GM19324 (cell line): ENCODE results near the gene ZBTB16.

Experiments
- ATAC-seq: cut with Tn5 transposase; IDR thresholded peaks from one replicate; pipeline ENCODE4 v1.9.1; 2021; ENCODE audit warnings: mild to moderate bottlenecking, moderate library complexity; ENCODE audit not compliant: unreplicated experiment, low FRiP score

The ZBTB16 gene

DNA sequence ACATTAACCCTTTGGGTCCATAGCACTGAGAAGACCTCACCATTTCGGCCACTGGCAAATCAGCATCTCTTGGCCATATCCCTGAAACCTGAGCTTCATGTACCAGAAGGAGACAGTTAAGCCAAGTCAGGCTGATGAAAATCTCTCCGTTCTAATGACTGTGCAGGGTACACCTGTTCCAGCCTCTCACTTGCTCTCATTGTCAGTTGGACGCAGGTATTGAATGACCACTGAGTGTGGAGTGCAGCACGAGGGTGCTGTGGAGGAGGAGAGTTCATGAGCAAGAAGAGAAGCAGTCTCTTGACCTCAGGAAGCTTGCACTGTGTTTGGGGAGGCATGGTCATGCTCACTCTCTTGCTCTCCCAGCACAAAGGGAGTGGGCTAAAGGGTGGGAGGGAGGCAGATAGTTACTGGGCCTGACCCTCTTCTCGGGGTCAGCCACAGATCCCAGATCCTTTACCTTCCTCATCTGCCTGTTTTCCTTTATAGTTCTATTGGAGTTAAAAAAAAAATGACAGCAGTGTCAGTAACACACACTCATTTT, 65.2 kb downstream of the ZBTB16 start:
- ATAC-seq = no peak

DNA sequence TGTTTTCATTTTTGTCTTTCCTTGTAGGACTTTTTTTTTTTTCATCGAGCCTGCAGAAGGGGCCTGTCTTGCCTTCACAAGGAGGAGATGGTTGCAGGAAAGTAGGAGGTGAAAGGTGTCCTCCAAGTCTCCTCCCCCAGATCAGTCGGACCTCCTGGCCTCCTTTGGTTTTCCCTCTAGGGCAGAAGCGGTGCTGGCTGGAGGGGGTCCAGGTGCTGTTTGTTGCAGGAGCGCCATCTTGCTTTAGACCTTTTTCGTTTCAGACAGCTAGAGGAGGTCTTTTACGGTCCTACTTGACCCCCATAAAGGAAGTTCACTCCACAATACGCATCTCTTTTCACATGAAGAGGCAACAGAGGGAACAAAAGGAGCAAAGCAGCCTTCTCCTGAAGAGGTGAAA, 66.0 kb downstream of the ZBTB16 start:
- no peak for ATAC-seq

DNA sequence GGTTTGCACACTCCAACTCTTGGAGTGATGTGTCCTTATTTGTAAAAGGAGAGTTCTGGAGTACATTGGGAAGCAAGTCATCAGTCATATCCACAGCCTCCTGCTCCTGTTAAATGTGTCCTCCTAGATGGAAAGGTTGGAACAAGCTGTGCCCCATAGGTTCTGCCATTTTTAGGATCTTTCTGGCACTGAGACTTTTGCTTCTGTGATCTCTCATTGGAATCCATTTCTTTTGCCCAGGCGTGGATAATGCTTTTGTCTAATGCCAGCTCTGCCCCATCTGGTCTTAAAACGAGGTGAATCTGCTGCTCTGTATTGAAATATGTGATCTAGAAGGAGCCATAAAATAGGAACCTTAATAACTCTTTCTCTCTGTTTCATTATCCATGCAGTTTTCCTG, 66.4 kb downstream of the ZBTB16 start:
- no peak for ATAC-seq

DNA sequence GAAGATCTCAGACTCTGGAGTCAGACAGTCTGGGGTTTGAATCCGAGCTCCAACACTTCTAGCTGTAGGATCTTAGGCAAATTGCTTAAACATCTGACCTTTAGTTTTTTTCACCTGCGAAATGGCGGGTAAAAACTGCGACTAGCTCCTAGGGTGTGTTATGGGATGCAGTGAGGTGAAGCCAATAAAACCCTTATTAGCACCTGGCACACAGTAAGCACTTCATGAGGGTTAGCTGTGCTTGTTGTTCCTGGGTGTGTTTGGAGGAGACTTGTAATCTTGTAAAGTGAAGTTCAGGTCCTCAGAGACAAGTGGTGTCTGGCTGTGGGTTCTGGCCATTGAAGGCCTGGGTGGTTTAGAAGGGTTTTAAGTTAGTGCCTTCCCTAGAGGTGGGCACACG, 68.9 kb downstream of the ZBTB16 start:
- no peak for ATAC-seq

DNA sequence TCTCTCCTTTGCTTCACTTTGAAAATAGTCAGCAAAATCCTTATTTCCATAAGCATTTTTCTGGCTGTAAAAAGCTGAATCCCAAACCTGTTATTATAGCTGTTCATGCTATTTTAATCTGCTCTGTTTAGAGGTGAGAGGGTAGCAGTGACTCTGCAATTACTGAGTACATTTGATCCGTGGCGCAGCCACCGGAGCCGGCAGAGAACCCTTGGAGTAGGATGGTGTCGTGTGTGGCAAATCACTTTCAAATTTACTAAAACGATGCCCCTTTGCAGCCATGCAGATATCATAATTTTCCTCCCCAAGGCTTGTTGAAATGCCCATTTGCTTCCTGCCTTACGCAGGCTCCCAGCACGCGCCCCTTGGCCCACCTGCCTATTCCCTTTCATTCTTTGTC, 69.6 kb downstream of the ZBTB16 start:
- ATAC-seq = no peak

DNA sequence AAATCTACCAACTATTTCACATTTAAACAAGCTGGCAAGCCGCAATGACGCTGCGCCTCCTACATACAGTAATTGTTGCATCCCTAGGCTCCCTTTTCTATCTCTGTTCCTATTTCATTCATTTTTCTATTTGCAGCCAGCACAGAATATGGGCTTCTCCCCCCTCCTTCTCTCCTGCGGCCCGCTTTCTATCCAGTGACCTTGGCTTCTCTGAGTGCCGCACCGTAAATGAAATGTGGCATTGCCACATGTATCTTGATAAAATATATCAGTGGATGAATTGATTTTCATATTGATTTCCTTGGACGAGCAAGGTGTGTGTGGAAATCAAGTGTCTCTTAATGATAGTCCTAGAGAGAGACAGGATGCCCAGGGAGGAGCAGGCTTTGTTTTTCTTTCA, 70.2 kb downstream of the ZBTB16 start:
- ATAC-seq = no peak

DNA sequence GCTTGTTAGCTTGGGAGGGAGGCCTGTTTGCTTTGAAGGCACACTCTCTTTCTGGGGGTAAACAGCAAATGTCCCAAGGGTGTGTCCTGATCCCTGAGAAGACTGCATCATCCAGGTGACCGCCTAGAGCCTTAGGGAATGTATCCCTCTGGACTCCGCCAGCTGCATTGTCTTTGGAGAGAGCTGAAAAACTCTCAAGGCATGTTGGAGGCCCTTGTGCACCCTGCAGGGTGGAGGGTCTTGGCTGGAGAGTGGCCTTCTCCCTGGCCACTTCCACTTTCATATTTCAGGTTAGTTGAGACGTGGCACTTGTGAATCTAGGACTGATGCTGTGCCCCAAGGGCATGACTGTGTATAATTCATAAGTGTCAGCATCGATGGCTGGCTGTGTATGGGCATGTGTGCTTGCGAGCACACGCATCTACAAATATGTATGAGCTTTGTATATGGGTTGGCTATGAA, 70.6 kb downstream of the ZBTB16 start:
- ATAC-seq = no peak

DNA sequence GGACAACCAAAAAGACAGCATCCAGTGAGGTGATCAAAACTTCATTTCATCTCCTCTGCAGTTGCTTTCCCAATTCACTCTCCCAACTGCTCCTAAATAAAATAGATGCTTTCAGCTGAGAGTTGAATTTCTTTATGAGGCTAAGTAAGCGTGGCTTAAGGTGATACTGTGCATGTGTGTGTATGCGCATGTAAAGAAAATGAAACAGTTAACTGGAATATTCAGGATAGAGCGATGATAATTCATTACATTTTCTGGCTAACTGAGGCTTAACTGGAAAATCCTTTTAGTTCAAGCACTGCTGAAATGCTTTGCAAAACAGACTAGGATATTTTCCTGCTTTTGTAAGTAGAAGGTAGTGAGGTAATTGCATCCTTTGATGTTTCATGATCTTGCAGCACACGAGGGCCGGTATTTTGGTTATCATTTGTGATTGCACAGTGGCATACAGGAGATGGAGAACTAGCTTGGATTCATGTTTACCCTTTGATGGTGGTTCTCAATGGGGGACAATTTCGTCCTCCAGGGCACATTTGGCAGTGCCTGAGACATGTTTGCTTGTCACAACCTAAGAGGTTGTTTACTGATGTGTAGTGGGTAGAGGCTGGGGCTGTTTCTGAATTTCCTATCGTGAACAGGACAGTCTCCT, 71.2 kb downstream of the ZBTB16 start:
- no peak for ATAC-seq

DNA sequence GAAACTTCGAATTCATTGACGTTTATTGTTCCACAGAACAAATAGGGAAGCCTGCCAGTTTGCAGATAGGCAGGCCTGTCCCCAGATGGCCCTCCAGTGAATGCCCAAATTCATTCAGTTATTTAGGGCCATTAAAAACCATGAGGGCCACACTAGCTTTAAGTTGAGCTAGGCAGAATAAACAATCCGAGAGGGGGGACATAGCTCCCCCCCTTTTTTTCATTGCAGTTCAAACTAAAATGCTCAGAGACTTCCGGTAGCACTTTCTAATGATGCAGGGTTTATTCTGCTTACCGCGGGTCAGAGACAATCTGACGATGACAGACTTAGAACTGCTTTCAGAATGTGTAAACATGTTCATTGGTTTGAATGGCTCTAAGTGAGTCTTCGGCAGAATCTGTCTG, 72.0 kb downstream of the ZBTB16 start:
- no peak for ATAC-seq

DNA sequence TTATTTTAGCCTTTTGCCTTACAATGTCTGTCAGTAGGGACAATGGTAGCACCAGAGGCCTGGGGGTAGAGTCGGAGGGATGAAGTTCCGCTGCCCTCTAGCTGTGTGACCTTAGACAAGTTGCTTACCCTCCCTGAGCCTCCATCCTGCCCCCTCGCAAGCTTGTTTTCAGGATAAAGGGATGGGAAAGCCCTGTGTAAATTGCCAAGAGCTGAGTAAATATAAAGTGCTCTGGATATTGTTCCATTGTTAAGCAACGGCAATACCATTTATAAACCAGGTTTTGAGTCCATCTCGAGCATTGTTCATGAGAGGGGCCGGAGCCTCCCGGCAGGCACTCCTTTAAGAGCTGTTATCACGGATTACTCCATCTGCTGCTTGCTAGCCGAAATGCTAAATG, 72.9 kb downstream of the ZBTB16 start:
- ATAC-seq = no peak

DNA sequence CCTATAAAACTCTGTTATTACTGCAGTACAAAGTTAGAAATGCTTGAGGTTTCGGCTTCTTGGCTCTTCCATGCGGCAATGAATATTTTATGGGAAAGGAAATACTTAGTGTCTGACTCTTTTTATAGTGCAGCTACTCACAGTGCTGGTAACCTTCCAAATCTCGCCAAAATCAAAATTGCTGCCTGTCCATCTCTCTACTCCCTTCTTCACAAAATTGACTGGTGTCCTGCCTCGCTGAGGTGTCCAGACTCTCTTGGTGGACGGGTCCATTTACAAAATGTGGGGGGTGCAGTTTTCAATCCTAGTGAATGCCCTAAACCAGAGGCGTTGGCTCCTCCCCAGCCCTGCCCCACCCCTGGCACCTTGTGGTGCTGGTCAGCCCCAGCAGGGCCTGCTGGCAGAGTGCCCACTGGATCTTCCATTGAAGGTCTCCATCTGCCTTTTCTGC, 73.5 kb downstream of the ZBTB16 start:
- no peak for ATAC-seq

DNA sequence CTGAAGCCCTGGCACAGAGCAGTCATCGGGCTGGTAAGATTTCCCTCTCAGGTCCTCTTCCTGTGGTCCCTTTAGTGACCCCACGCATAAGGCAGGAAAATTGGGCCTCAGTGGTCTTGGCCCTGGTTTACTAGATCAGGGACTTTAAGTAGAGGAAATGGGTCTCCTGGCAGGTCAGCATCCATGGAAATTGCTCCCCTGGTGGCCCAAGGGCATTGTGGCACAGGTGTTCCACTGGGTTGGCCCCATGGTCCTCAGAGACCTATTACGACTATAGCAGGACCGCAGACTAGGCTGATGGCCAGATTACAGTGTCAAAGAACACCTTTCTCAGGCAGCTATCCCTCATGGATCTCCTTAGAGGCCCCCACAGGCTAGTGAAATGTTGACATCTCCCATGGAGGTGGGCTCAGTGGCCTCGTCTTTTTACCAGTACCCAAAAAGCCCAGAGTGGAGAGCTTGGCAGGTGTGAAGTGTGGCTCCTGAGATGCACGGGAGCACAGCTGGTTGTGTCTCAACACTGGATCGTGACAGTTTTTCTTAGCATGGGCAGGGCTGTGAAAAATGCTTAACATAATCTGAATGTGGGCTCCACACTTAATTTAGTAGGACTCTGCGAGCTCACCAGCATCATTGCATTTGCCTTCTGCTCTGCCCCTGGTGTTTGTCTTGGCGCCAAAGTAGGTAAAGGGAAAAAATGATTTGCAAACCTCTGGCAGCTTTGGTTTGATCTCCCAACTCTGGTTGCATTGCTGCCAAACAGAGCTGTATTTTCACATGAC, 74.2 kb downstream of the ZBTB16 start:
- no peak for ATAC-seq

DNA sequence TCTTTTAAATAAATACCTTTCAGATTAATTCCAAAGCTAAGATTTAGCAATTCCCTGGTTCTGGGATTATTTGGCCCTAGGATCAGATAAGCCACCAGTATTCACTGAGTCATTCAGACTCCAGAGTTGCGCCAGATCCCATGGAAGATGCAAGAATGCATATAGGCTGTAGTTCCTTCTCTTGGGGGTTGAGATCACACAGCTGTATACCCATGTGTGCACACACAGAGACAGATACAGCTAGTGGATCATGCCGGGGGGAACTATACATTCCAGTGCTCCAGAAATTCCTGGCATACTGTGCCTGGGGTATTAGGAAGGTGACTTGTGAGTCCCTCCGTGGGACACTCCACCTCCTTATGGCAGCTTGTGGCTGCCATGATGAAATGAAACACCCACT, 75.4 kb downstream of the ZBTB16 start:
- ATAC-seq = no peak

DNA sequence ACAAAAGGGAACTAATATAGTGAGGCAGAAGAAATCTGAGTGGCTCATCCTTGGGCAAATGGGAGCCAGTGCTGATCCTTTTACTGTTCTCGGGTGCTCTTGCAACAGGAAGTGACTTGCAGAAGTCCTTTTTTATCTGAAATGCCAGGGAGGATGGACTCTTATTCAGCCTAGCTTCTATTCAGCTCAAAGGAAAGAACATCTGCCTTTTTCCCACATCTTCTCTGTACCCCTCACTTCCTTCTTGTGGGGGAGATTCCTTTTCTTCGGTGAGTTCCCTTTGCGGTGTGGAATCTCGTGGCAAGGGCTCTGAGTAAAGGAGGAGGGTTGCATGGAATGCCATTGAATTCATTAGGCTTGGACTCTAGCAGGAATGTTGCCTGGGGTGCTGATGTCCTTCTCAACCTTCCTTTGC, 76.2 kb downstream of the ZBTB16 start:
- no peak for ATAC-seq

DNA sequence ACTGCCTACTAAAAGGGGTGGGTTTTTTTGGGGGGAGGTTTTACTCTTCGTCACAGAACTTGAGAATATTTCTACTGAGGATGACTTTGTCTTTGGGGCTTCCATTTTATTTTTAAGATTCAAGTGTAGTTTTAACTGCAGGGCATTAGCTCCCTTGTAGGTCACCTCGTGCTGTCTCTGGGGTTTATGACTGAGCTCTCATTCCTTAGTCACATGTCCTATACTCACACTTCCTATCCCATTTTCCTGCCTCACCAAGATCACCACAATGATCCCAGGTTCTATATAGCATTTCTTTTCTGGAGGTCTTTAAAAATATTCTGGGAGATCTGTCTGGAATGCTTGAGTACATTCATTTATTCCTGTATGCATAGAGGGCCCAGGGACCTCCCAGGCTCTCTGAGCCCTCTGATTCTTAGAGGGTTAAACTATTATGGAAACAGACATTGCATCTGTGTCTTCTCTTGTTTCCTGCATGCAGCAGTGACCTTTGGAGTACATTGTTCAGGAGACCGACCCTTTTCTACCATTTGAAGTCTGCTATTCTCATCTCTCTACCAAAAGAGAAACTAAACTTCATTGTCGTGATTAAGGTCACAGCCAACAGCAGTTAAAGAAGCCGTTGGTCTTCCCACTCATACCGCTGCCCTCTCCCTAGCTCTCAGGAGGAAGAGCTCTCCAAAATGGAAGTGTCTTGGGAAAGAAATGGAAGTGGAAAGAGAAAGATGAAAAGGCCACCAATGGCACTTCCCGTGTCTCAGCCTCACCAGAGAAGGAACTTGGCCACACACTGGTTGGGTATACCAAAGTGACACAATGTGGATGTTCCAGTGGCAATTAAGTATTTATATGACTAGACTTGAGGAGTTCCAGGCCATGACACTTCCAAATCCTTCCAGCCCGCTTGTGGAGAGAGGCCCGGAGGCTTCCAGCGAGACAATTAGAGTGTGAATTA, 77.5 kb downstream of the ZBTB16 start:
- ATAC-seq = no peak

DNA sequence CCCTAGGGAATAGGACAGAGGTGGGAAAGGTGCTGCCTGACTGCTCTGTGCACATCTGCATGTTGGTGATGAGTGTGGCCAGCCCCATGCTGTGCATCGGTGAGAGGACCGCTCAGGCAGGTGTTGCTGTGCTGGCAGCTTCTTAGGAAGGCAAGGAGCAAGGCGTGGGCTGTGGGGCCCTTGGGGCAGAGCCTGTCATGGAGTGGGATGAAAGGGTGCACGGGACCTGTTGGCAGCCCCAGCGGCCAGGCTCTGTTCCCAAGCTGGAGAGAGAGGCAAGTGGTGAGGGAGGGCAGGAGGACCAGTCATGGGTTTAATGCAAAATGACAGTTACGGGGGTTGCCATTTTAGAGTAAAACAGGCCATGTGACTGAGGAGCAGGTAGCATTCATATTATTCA, 78.3 kb downstream of the ZBTB16 start:
- ATAC-seq = no peak

DNA sequence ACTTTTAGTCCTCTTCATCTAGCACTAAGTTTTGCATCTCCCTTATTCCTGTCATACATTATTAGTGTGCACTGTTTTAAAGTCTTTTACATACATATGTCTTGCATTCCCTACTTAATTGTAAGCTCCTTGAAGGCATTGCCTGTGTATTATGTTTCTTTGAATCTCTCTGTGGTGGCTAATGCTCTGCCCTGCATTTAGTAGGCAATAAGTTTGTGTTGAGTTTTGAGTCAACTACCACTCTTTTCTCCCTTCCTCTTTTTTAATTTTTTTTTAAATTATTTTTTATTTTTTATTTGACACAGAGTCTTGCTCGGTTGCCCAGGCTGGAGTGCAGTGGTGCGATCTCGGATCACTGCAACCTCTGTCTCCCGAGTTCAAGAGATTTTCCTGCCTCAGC, 78.9 kb downstream of the ZBTB16 start:
- ATAC-seq = no peak

DNA sequence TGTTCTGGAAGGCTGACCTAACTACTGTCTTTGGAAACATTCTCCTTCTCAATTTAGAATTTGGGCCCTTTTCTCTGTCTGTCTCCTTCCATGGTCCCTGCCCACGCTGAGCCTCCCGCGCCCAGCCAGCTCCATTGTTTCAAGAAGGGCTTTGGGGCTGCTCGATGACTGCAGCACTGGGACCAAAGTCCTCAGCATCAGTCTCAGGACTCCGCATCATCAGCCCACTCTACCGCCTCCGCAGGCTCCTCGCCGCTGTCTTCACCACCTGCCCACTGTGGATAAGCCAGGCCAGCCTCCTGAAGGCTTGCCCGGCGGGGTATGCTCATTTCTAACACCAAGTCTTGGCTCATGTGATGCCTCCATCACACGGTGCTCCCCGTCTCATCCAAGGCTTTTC, 81.3 kb downstream of the ZBTB16 start:
- no peak for ATAC-seq

DNA sequence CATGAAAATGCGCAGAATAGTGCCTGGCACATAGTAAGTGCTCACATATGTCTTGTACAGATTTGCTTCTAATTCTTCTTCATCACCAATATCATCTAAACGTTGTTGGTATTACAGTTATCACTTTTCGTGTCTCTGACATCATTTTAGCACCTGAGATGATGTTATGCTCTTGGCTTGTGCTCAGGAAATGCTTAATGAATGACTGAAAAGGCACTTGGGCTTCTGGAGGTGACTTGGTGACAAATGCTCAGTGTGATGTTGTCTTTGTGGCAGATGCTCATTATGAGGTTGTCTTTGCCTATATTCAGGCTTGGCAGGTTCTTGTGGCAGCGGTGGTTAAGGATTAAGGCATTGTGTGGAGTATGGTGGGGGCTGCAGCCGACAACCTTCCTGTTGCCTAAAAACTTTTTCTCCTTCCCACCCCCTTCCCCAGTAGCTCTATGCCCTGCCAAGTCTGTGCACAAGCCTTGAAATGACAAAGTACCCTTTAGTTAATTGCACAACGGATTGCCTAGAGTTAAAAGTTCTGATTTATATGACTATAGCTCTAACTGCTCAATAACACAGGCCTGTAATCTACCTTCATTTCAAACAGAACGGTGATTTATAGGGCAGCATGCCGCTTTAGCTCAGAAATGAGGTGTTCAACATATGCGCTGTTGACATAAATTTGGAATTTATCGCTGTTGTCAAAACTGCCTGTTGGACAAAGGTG, 82.5 kb downstream of the ZBTB16 start:
- ATAC-seq = no peak

DNA sequence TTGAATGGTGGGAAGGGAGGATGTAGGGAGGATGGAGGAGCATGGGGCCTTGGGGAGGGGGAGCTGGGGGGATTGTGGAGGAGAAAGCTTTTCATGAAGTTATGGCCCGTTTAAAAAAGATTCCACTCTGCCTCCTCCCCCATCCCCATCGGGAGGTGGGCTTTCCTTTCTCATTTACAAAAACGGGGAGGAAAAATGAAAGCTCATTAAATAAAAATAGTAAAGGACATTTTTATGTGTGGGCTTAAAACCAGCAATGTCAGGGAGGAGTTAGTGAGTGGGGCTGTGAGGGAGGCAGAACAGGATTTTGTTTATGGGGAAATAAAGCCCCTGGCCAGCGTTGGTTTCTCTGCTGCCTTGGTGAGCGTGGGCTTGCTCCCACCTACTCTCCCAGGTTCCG, 83.2 kb downstream of the ZBTB16 start:
- no peak for ATAC-seq
